Activated T-helper 1 cell treated with anti-CD3 and anti-CD28 coated beads, Interleukin-2, amount 50 U/mL, for 16 hours (primary cell): ENCODE measurements around the gene GPBP1L1.
"Not testable (repeated sequence)": the region's sequence is repeated elsewhere in the genome, so short reads cannot be mapped to it uniquely, and the experiment has no call there.

Source experiments
- DNase-seq, 2 donors: peaks; one replicate each; pipeline ENCODE4 v3.0.0-alpha.2; 2020; ENCODE audit warnings: low read depth in 1 of 2, low spot score in 1 of 2

The GPBP1L1 gene

GRCh38 chr1:45596765-45597164 lies 89.6 kb downstream of the GPBP1L1 start:
- not testable (repeated sequence) for DNase-seq

- DNase-seq, result no peak
These were observed 91.9 kb downstream of the GPBP1L1 start for GRCh38 chr1:45594412-45594811.

DNA sequence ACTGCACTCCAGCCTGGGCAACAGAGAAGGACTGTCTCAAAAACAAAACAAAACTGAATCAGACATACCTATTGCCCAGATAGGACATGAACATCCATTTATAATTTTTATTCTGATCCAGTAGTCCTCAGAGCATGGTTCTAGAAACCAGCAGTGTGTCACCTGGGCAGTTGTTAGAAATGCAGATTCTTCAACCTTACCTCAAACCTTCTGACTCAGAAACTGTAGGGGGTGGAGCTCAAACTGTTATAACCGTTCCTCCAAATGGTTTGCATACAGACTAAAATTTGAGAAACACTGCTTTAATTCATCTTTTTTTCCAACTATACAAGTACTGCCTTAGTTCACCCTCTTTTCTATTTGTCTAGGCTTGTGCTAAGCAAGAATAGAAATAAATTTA lies 96.5 kb downstream of the GPBP1L1 start:
- no peak for DNase-seq

- no peak for DNase-seq
These were observed 99.6 kb downstream of the GPBP1L1 start for GRCh38 chr1:45586769-45587168.

DNA sequence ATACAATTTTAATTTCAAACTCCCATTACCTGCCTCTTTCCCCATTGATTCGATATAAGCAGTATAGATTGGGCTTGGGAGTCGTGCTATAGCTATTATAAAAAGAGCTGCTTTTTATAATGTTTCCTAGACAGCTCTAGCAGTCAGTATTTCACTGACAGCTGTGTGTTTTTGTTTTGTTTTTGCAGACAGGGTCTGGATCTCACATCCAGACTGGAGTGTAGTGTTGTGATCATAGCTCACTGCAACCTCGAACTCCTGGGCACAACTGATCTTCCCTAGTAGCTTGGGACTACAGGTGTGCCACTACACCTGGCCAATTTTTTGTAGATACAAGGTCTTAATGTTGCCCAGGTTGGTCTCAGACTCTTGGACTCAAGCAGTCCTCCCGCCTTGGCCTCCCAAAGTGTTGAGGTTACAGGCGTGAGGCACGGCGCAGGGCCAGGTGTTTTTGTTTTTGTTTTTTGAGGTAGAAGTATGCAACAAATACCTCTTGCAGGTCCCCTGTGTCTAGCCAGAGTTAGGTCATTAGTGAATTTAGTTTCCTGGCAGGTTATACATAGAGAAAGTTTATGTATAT lies 100.7 kb downstream of the GPBP1L1 start:
- no peak for DNase-seq

DNA sequence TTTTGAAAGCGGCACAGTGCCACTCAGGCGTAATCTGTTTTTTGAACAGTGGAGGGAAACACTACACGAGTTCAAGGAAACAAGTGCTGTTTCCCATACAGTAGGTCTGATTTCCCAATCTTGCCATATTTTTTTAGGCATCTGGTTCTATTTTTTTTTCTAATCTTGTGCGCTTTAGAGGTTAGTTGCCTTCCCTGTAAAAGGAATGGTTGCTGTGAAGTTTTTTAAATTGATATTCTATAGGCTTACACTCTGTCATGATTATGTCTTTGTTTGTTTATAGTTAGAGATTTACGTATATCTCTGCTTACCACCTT lies 101.3 kb downstream of the GPBP1L1 start:
- no peak for DNase-seq

DNA sequence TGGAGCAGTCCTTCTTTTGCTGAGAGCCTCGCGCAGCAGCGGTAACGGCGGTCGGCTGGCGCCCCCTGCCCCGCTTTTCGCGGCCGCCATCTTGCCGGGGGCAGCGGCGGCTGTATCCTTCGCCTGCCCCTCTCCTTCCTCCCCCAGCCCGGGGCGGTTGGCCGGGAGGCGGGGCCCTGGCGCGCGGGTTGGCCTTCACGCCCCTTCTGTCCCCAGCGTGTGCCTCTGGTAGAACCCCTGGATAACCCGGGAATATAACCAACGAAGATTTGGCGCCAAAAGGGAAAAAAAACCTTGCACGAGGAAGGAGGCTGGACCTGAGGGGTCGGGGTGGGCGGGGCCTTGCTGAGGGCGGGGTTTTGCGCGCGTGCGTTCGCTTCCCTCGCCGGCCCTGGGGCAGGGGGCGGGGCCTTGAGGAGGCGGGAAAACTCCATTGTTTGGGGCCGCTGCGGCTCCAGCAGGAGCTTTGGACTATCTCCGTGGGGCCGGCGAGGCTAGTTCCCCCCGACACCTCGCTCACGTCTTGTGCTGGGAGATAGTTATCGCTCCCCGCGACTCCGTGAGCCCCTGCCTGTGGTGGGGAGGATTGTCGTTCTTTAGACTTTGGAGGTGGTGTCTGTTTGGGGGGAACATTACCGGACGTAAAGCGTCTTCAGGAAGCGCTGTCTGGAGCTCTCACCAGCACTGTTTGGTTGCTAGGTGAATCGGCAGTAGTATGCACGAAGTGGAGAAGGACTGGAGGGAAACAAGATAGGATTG lies 101.8 kb downstream of the GPBP1L1 start:
- DNase-seq, result peak; percentile 72 to 81

DNA sequence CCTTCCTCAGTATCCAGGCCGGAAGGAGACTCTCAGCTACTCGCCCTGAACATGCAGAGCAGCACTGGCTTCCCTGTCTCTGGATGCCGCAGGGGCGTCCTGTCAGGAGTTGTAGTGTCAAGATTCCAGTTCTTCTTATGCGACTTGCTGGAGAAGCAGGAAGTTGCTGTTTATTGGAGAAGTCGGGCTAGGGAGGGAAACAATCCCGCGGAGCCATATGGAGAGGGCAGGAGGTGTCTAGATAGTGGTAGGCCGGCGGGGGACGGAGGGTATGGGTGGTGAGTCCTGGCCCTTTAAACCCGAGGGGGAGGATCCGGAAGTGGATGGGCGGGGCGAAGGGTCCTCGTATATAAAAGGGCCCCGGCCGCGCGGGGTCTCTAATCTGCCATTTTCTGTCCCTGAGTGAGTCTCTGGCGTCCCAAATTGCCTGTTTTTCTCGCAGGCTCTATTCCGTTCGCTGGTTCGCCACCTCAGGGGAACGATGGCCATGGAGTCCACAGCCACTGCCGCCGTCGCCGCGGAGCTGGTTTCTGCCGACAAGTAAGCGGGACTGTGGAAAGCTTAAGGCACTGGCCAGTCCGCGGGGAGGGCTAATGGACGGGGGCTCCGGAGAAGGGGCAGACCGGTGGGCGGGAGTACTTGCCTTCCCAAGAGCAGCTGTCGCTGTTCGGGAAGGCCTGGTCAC lies 102.5 kb downstream of the GPBP1L1 start, which contains the start of gene NASP:
NASP (plus strand) TSS at position 376 of the 685 bp plus-strand sequence; CDS start at position 482, 106 bp downstream.
- peak; percentile 86 to 91 for DNase-seq

GRCh38 chr1:45583264-45583665 lies 103.1 kb downstream of the GPBP1L1 start:
- peak; percentile 85 to 89 for DNase-seq
